ACC112 (cell line): ENCODE results near the gene STX18.
"Not testable (repeated sequence)": the region's sequence is repeated elsewhere in the genome, so short reads cannot be mapped to it uniquely, and the experiment has no call there.

ENCODE experiments used
- H2AFZ ChIP-seq: fragments of 200-600 bp; sonication (generic); one replicate; pipeline ENCODE4 v1.6.0; 2017; ENCODE audit warnings: antibody characterized with exemption, low read length; ENCODE audit not compliant: unreplicated experiment
- H3K27ac ChIP-seq: fragments of 200-600 bp; sonication (generic); 2 replicates; pipeline ENCODE4 v1.5.1; 2014; ENCODE audit warnings: low read depth, mild to moderate bottlenecking, antibody characterized with exemption, low read length, moderate library complexity
- H3K27me3 ChIP-seq: fragments of 200-600 bp; sonication (generic); 2 replicates; pipeline ENCODE4 v1.6.1; 2014; ENCODE audit warnings: mild to moderate bottlenecking, antibody characterized with exemption, low read length, moderate library complexity, mixed read lengths; ENCODE audit not compliant: insufficient read depth
- H3K36me3 ChIP-seq: fragments of 200-600 bp; sonication (generic); 2 replicates; pipeline ENCODE4 v1.6.1; 2016; ENCODE audit warnings: mild to moderate bottlenecking, antibody characterized with exemption, low read length, moderate library complexity, mixed read lengths; ENCODE audit not compliant: insufficient read depth
- H3K4me1 ChIP-seq: fragments of 200-600 bp; sonication (generic); one replicate; pipeline ENCODE4 v1.6.1; 2016; ENCODE audit warnings: low read length, mixed read lengths; ENCODE audit not compliant: insufficient read depth, unreplicated experiment, control insufficient read depth
- H3K4me3 ChIP-seq: fragments of 200-600 bp; sonication (generic); 2 replicates; pipeline ENCODE4 v1.5.1; 2014; ENCODE audit warnings: mild to moderate bottlenecking, low read depth, low read length
- H3K79me2 ChIP-seq: fragments of 200-600 bp; sonication (generic); one replicate; pipeline ENCODE4 v1.6.0; 2016; ENCODE audit warnings: low read length; ENCODE audit not compliant: control insufficient read depth, unreplicated experiment, insufficient read depth

Gene STX18

DNA sequence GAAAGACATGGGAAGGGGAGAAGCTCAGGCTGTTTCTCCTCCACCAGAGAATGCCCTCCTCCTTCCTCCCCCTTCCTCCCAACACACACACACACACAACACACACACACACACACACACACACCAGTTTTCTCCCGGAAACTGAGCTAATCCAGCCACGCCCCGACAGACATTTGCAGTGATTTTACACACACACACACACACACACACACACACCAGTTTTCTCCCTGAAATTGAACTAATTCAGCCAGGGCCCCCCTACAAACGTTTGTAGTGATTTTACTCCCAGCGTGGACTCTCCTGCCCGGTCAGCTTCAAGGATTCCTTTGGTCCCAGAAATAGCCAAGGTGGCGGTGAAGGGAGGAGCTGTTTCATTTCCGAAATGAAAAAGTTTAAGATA lies 32.9 kb upstream of the STX18 start:
- H3K4me1 ChIP-seq, result peaks cover 4% of the 10 kb centered on the region
- no peaks in the 10 kb centered on the region for H3K27me3 ChIP-seq
- H3K36me3 ChIP-seq, result no peaks in the 10 kb centered on the region
- peak overlapping the region; percentile 79 for H3K4me3 ChIP-seq
- H3K27ac ChIP-seq, result peak overlapping the region; percentile 14; the same call in 1 of the 2 replicates
- peak overlapping the region; percentile 79 for H2AFZ ChIP-seq
- H3K79me2 ChIP-seq, result no peaks in the 10 kb centered on the region

DNA sequence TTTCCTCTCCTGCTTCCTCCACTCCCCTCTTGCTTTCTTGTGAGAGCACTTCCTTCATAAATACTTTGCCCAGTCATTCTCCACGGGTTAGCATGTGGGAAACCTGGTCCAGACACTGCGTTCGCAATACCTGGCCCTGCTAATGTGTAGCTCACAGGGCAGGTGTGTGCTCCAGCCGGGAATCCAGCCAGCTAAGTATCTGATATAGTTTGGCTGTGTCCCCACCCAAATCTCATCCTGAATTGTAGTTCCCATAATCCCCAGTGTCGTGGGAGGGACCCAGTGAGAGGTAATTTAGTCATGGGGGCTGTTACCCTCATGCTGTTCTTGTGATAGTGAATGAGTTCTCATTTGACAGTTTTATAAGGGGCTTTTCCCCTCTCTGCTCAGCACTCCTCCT lies 32.2 kb upstream of the STX18 start:
- Histone ChIP-seq H3K4me3 (no peak overlapping the region), H2AFZ (no peak overlapping the region), H3K27me3 (no peaks in the 10 kb centered on the region), H3K4me1 (peaks cover 4% of the 10 kb centered on the region), H3K27ac (no peak overlapping the region), H3K79me2 (no peaks in the 10 kb centered on the region), H3K36me3 (no peaks in the 10 kb centered on the region)

DNA sequence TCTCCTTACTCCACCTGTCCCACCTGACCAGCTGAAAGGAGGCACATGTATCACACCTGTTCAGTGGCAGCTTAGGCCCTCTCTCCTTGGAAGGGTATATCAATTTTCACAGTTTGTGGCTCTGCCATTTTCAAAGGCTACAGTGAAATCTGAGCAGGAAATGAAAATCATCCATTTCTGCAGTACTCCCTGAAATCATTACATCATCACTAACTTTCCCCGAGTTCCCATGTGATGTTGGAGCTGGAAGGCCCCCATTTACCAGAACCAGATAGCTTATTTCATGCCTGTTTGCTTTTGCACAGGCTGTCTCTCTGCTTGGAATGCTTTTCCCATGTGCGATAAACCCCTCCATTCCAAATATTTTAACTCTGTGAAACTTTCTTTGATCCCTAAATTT lies 31.0 kb upstream of the STX18 start:
- H3K4me1 ChIP-seq, result peaks cover 4% of the 10 kb centered on the region
- H3K36me3 ChIP-seq, result no peaks in the 10 kb centered on the region
- H2AFZ ChIP-seq, result no peak overlapping the region
- H3K79me2 ChIP-seq, result no peaks in the 10 kb centered on the region
- no peaks in the 10 kb centered on the region for H3K27me3 ChIP-seq
- H3K27ac ChIP-seq, result no peak overlapping the region
- no peak overlapping the region for H3K4me3 ChIP-seq

DNA sequence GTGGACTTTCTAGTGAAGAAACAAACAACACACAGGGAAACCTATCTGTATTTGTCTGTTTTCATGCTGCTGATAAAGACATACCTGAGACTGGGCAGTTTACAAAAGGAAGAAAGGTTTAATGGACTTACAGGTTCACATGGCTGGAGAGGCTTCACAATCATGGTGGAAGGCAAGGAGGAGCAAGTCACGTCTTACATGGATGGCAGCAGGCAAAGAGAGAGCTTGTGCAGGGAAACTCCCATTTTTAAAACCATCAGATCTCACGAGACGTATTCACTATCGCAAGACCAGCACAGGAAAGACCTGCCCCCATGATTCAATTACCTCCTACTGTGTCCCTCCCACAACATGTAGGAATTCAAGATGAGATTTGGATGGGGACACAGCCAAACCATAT lies 28.0 kb upstream of the STX18 start:
- not testable (repeated sequence) for H3K79me2 ChIP-seq, H3K27me3 ChIP-seq, H2AFZ ChIP-seq, H3K4me1 ChIP-seq, H3K4me3 ChIP-seq, H3K36me3 ChIP-seq, H3K27ac ChIP-seq

DNA sequence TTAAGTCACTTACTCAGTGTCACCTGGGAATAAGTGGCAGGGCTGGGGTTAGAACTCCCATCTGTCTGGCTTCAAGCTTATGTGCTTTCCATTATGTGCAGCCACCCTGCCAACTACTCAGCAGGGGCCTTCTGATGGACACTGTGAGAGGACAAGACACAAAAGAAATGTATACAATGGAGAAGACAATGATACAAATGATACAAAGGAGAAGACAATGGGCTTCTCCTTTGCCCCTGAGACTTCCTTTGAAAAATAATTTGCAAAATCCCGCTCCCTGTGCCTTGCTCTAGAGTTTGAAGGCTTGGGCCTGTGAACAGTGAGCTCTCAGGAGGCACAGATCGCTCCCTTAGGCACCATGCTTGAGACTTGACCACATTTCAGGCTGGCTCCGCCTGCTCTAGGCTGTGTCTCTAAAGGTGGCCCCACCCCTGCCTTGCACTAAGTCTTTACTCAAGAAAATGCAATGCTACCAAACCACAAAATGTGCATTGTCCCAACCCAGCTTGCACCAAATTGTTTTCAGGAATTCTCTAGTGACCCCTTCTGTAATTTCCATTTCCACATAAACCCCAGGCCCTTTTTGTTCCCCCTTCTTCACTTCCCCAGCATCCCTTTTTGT lies 27.1 kb upstream of the STX18 start:
- Histone ChIP-seq H3K4me3 (no peak overlapping the region), H3K27me3 (no peaks in the 10 kb centered on the region), H3K4me1 (no peaks in the 10 kb centered on the region), H3K27ac (no peak overlapping the region), H3K36me3 (no peaks in the 10 kb centered on the region), H3K79me2 (no peaks in the 10 kb centered on the region), H2AFZ (no peak overlapping the region)

DNA sequence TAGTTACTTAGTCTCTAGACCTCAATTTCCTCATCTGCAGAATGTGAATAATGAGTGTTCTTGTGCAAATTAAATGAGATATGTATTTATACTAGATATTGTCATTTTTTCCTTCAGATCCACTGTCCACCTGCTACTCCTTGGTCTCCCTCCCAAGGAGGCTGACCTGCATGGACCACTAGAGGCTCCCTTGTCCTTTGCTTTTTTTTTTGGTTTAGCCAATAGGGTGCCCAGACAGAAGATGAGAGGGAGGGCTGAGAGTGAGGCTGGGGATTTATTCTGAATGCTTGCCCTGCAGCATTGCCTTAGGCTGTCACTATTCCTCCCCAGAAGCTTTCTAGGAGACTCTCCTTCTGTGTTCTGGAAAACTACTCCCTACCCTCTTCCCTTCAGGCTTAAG lies 24.5 kb upstream of the STX18 start:
- not testable (repeated sequence) for H3K36me3 ChIP-seq, H3K4me1 ChIP-seq, H3K27me3 ChIP-seq, H3K27ac ChIP-seq, H2AFZ ChIP-seq, H3K4me3 ChIP-seq, H3K79me2 ChIP-seq

DNA sequence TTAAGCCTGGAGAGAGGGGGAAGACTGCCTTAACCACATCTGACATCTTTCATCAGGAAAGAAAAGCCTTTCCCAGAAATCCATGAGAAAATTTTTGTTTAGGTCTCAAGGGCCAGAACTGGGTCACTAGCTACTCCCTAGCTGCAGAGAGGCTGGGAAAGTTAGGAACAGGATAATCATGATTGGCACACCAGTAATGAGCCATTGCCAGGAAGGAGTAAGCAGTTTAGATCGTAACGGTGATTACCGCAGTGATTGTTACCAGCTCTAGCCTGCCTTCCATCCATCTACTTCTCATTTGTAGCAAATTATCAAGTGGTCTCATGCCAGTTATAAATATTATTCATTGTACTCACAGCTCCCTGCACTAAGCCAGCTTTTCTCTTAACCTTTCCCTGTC lies 22.7 kb upstream of the STX18 start:
- H3K4me1 ChIP-seq, result peaks cover 7% of the 10 kb centered on the region
- no peak overlapping the region for H3K27ac ChIP-seq
- H3K27me3 ChIP-seq, result no peaks in the 10 kb centered on the region
- H2AFZ ChIP-seq, result no peak overlapping the region
- H3K36me3 ChIP-seq, result no peaks in the 10 kb centered on the region
- no peaks in the 10 kb centered on the region for H3K79me2 ChIP-seq
- no peak overlapping the region for H3K4me3 ChIP-seq

DNA sequence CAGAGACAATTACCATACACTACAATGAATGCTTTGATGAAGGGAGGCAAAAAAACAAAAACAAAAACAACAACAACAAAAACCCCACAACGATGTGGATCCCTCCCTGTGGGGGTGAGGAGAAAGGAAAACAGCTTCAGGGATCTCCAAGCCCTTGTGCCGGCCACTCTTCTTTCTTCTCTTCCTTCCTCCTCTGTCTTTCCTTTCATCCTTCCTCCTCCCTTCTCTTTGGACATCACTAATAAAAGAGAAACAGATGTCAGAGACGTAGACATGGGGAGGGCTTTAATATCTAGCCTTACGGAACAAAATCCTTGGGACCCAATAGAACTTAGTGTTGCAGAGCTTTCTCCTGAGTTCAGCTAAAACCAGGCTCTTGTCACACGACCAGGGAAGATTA lies 18.8 kb upstream of the STX18 start:
- Histone ChIP-seq H2AFZ (no peak overlapping the region), H3K27ac (no peak overlapping the region), H3K27me3 (no peaks in the 10 kb centered on the region), H3K79me2 (no peaks in the 10 kb centered on the region), H3K4me1 (peaks cover 17% of the 10 kb centered on the region), H3K36me3 (no peaks in the 10 kb centered on the region), H3K4me3 (no peak overlapping the region)

DNA sequence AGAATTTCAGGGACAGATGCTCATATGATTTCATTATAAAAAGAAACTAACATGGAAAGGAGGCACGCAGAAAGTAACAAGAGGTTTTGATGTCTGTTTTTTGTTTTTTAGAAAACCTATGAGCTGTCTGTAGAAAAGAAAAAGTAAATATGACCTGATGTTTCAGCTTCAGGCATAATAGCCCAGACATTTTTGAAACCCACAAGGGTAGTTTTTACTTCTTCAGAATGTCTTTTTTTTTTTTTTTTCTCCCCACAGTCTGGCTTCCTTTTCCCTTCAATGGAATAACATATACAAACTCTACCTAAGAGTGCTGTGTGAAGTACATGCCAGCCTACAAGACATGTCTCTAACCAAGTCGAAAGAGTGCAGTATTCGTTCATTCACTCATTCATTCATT lies 18.3 kb upstream of the STX18 start:
- Histone ChIP-seq H3K4me1 (peaks cover 20% of the 10 kb centered on the region), H3K27me3 (no peaks in the 10 kb centered on the region), H3K27ac (no peak overlapping the region)

DNA sequence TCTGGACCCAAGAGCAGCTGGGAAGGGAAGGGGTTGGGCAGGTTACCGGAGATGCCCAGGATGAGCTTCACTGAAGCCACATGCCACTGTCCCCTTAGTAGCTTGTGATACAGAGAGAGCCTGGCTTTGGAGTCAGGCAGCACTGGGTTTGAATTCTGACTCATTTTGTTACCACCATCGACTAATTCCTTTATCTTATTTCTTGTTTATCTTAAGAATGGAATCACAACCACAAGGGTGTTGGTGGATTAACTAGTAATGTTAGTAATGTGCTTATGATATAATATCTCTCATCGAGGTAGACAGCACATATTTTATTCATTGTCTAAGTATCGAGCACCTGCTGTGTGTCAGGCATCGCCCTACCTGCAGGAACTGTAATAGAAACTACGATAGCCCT lies 17.7 kb upstream of the STX18 start:
- Histone ChIP-seq H3K79me2 (no peaks in the 10 kb centered on the region), H3K4me3 (no peak overlapping the region), H3K4me1 (peaks cover 20% of the 10 kb centered on the region), H2AFZ (no peak overlapping the region), H3K27ac (no peak overlapping the region), H3K27me3 (no peaks in the 10 kb centered on the region), H3K36me3 (no peaks in the 10 kb centered on the region)

More for the DNA sequence above, 18.3 kb upstream of the STX18 start:
- Histone ChIP-seq H3K36me3 (no peaks in the 10 kb centered on the region), H2AFZ (no peak overlapping the region), H3K4me3 (no peak overlapping the region), H3K79me2 (no peaks in the 10 kb centered on the region)

DNA sequence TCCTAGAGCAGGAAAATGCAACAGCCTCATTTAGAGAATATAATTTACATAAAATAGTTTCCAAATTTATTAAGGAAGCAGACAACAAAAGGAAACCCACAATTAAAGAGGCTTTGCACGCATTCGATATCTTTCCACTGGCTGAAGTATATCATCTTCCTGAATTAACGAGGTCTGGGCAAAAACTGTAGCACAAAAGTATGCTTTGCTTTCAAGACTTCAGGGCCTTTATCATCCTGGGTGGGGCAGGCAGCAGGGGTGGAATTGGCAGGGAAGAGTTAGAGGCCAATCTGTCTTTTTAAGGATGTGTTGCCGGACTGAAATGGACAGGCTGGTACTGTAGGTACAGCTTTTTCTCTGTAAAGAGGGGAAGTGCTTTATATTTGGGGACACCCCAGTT lies 17.0 kb upstream of the STX18 start:
- Histone ChIP-seq H3K4me3 (no peak overlapping the region), H3K4me1 (peaks cover 20% of the 10 kb centered on the region), H3K79me2 (no peaks in the 10 kb centered on the region)

More for the DNA sequence above, 17.0 kb upstream of the STX18 start:
- no peak overlapping the region for H2AFZ ChIP-seq
- H3K27me3 ChIP-seq, result no peaks in the 10 kb centered on the region
- no peaks in the 10 kb centered on the region for H3K36me3 ChIP-seq
- no peak overlapping the region for H3K27ac ChIP-seq
